HepG2 (cell line): ENCODE measurements around the gene ST3GAL2. TPM values are rescaled to one million over a fixed set of nuclear protein-coding genes. Genes with fewer than 3 reads are reported as not detected.

ENCODE experiments used
- ASH2L ChIP-seq: fragments of 300-600, 200-600 bp; sonication (generic); IDR thresholded peaks from 2 replicates; pipeline ENCODE4 v1.7.0; 2017; ENCODE audit warnings: low read depth, mild to moderate bottlenecking, moderate library complexity, mixed read lengths, low read length; ENCODE audit not compliant: insufficient read length
- ATF1 ChIP-seq: IDR thresholded peaks from 2 replicates; pipeline ENCODE4 v1.6.1; 2016; ENCODE audit warnings: mild to moderate bottlenecking, control low read depth
- HMGXB4 ChIP-seq, 2 experiments: sonication (generic) in 1 of 2; formaldehyde crosslinking in 1 of 2; IDR thresholded peaks; 2 replicates each; pipeline versions ENCODE4 v1.4.0 to v1.6.1; 2018 to 2020; ENCODE audit warnings: missing genetic modification reagents in 2 of 2, borderline replicate concordance in 1 of 2, low read depth in 1 of 2, mild to moderate bottlenecking in 1 of 2, missing biosample characterization in 1 of 2
- MAF1 ChIP-seq: sonication (generic); formaldehyde crosslinking; IDR thresholded peaks from 2 replicates; pipeline ENCODE4 v1.5.0; 2020; ENCODE audit warnings: missing genetic modification reagents, borderline replicate concordance
- MTA1 ChIP-seq: sonication (generic); formaldehyde crosslinking; IDR thresholded peaks from 2 replicates; pipeline ENCODE4 v1.4.0; 2020; ENCODE audit warnings: missing genetic modification reagents, mild to moderate bottlenecking, borderline replicate concordance
- NCOR1 ChIP-seq: fragments of 200-600 bp; sonication (generic); IDR thresholded peaks from 2 replicates; pipeline ENCODE4 v1.7.0; 2017; ENCODE audit warnings: antibody characterized with exemption, low read length, borderline replicate concordance
- NFIC ChIP-seq: IDR thresholded peaks from 2 replicates; pipeline ENCODE4 v1.6.1; 2012; ENCODE audit warnings: mild to moderate bottlenecking, low read length, inconsistent platforms
- REST ChIP-seq, 2 experiments: IDR thresholded peaks; 2 replicates each; pipeline ENCODE4 v1.6.1; 2011 to 2012; ENCODE audit warnings: low read length in 2 of 2, borderline replicate concordance in 1 of 2, low read depth in 1 of 2, mild to moderate bottlenecking in 1 of 2, moderate library complexity in 1 of 2
- SRF ChIP-seq: IDR thresholded peaks from 2 replicates; pipeline ENCODE4 v1.6.1; 2011; ENCODE audit warnings: mild to moderate bottlenecking, low read depth, low read length, moderate library complexity
- ZC3H4 ChIP-seq: sonication (generic); formaldehyde crosslinking; IDR thresholded peaks from 2 replicates; pipeline ENCODE4 v1.4.0; 2020; ENCODE audit warnings: missing genetic modification reagents, borderline replicate concordance
- ZNF33B ChIP-seq: sonication (generic); formaldehyde crosslinking; IDR thresholded peaks from 2 replicates; pipeline ENCODE4 v1.5.1; 2020; ENCODE audit warnings: mild to moderate bottlenecking, missing genetic modification reagents
- ZNF343 ChIP-seq: sonication (generic); formaldehyde crosslinking; IDR thresholded peaks from 2 replicates; pipeline ENCODE4 v1.4.0; 2020; ENCODE audit warnings: mild to moderate bottlenecking, missing genetic modification reagents
- ZNF574 ChIP-seq: sonication (generic); formaldehyde crosslinking; IDR thresholded peaks from 2 replicates; pipeline ENCODE4 v1.4.0; 2020; ENCODE audit warnings: missing genetic modification reagents
- ZNF784 ChIP-seq: sonication (generic); formaldehyde crosslinking; IDR thresholded peaks from 2 replicates; pipeline ENCODE4 v1.5.1; 2020; ENCODE audit warnings: missing genetic modification reagents, mild to moderate bottlenecking, borderline replicate concordance
- ZXDC ChIP-seq: sonication (generic); formaldehyde crosslinking; IDR thresholded peaks from 2 replicates; pipeline ENCODE4 v1.5.0; 2020; ENCODE audit warnings: mild to moderate bottlenecking, missing genetic modification reagents
- polyA plus RNA-seq, 8 experiments: library from polyadenylated mRNA; depleted of rRNA in 3 of 8; stranded (reverse) in 7 of 8; unstranded in 1 of 8; fragments of >200 nt; fragmentation: Illumina TruSeq in 4 of 8; extraction: Trizol in 4 of 8; gene quantifications; 2 replicates each; pipeline versions ENCODE4 v1.2.1 to v1.2.3, GENCODE V29; 2011 to 2016; ENCODE audit warnings: low read depth in 4 of 8, missing spikeins in 1 of 8, mixed read lengths in 1 of 8; ENCODE audit not compliant: insufficient read depth in 1 of 8
- total RNA-seq, 5 experiments: library from RNA; depleted of rRNA; stranded (reverse); fragments of >200 nt; fragmentation: Illumina TruSeq; extraction: Trizol; gene quantifications; 2 replicates each; pipeline ENCODE4 v1.2.3, GENCODE V29; 2016; ENCODE audit warnings: low read depth in 1 of 5

ST3GAL2 gene
- total and polyA plus RNA-seq, 2 of the 13 experiments (the other 11 are each of a cell fraction or from before 2014, with no cell fraction given), result 16.3 to 24.9 TPM

- TF ChIP-seq ASH2L, result peak; percentile 86
- peak; percentile 91; the same call in 1 of the 2 replicates for TF ChIP-seq MTA1 (CRISPR knock-in tag)
- no peak; the same call in 1 of the 2 replicates for TF ChIP-seq ZC3H4
- no peak for TF ChIP-seq ZXDC (CRISPR knock-in tag)
- peak; percentile 90 for TF ChIP-seq ZNF33B
- peak; percentile 80 for TF ChIP-seq ATF1
- TF ChIP-seq MAF1, result peak; percentile 92
- no peak for TF ChIP-seq NFIC
- TF ChIP-seq SRF, result no peak
- TF ChIP-seq REST (IDR thresholded peaks at IDR 0.05; ENCODE audit: borderline replicate concordance in 1 of 2, low read depth in 1 of 2, low read length in 2 of 2), result peak in 1 of 2 experiments; percentile 49; a peak in 1 of 4 replicates
- peak; percentile 88 to 90 for TF ChIP-seq HMGXB4 (CRISPR knock-in tag; IDR thresholded peaks at IDR 0.05; ENCODE audit: borderline replicate concordance in 1 of 2, low read depth in 1 of 2)
- peak; percentile 93 for TF ChIP-seq ZNF574 (CRISPR knock-in tag)
- TF ChIP-seq ZNF784 (CRISPR knock-in tag), result no peak
- TF ChIP-seq ZNF343 (CRISPR knock-in tag), result 0 out of 2 replicates have a peak, but pooled peaks have one; percentile 49
- peak; percentile 1; the same call in 1 of the 2 replicates for TF ChIP-seq NCOR1
Observed at GRCh38 chr16:70454222-70455034, 15.5 kb upstream of the ST3GAL2 start, which contains the start of gene FCSK (continued).
